Uterus (tissue), 2 donors: ENCODE data around the gene PFKFB3.

Source experiments
- CTCF ChIP-seq, 4 experiments: fragments of 200-600 bp in 2 of 4; fragments of 450-650 bp in 2 of 4; sonication (generic) in 2 of 4; IDR thresholded peaks; one replicate each; pipeline ENCODE4 v1.5.1; 2016 to 2019; ENCODE audit warnings: antibody characterized with exemption in 4 of 4, mild to moderate bottlenecking in 2 of 4, moderate library complexity in 1 of 4
- POLR2A ChIP-seq, 2 donors: fragments of 450-650 bp; IDR thresholded peaks; one replicate each; pipeline ENCODE4 v1.6.1; 2016; ENCODE audit warnings: antibody characterized with exemption in 2 of 2, mild to moderate bottlenecking in 1 of 2, moderate library complexity in 1 of 2

- TF ChIP-seq CTCF (IDR thresholded peaks at IDR 0.05) (peak; percentile 94 to 99 (median 98)), POLR2A (IDR thresholded peaks at IDR 0.05) (peak; percentile 97)
Measured at GRCh38 chr10:6202684-6203330, at the start of gene PFKFB3.
